GM18499 (cell line): ENCODE data around the gene RNF32.

Source experiments
- ATAC-seq: cut with Tn5 transposase; IDR thresholded peaks from one replicate; pipeline ENCODE4 v1.9.1; 2021; ENCODE audit warnings: moderate number of reproducible peaks; ENCODE audit not compliant: insufficient read depth, unreplicated experiment

RNF32 gene

DNA sequence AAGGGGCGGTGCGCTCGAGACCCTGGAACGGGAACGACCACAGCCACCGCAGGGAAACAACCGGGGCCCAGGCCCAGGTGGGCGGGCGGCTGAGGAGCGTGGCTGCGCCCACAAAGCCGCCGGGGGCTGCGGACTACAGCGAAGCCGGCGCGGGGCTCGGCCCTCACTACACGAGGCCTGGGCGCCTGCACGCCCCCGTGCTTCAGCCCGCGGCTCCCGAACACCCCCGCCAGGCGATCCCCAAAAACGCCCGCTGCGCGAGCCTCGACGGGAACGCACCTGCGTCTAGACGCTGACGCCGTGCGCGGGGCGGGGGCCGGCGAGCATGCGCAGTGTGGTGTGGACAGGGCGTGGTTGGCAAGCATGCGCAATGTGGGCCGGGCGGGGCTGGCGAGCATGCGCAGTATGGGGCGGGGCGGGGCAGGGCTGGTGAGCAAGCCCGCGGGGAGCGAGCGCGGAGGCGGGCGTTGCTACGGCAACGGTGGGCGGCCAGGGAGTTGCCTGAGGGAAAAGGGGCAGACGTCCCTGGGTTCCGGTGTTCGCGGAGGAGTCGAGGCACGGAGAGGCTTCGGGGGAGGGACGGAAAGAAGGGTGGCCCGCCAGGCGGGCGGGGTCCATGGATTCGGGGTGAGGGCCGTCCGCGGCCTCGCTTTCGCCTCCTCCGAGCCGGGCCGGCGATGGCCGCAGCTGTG, at the start of gene RNF32:
TSS of gene RNF32 (plus strand) at position 518 of the 692 bp plus-strand sequence. CDS start 3,104 bp downstream, outside the sequence.
- peak; percentile 56 for ATAC-seq

DNA sequence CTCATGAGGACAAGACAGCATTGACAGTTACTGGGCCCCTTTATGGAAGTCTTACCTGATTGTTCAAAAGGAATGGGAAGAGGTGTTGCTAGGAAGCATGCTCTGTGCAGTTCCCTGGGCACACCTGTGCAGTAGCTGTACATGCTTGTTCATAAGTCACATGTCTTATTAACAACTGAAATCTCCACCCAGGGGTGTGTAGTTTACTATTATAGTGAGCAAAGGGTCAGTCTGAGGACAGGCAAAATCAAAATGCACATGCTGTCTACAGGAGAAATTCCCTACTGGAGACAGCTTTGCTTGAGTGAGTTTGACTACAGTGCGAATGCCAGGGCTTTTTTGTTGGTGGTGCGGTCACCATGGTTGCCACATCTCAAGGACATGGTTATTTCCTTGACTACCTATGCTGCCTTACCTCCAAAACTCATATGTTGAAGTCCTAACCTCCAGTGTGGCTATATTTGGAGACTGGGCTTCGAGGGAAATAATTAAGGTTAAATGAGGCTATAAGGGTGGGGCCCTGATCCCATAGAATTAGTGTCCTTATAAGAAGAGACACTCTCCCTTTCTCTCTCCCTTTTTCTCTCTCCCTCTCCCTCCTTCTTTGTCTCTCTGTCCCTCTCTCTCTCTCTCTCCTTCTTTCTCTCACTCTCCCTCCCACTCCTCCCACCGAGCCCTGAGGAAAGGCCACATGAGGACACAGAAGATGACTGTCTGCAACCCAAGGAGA, 48.3 kb upstream of the RNF32 start:
- no peak for ATAC-seq

DNA sequence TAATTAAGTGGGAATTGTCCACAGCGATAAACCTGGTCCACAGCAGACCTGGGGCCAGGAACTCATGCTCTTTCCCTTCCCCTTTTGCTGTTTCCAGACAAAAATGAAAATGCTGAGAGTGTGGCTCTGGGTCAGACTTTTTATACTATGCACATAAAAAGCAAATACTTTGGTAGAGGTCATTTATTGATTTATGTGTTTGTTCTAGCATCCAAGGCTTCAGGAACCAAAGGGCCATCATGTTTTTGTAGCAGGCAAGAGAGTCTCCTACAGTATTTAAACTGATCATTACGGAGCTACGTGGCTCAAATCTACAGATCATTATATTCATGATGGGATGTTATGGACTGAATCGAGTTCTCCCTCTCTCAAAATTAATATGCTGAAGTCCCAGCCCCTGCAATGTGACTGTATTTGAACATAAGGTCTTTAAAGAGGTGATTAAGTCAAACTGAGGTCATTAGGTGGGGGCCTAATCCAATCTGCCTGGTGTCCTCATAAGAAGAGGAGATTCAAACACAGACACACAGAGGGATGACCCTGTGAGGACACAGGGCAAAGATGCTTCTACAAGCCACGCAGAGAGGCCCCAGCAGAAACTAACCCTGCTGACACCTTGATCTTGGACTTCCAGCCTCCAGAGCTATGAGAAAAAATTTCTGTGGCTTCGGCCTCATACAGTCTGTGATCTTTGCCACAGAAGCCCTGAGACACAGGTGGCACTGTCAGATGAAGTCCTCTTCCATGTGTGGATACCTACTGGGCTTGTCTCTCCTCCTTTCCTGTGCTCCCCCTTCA, 46.1 kb upstream of the RNF32 start:
- no peak for ATAC-seq

DNA sequence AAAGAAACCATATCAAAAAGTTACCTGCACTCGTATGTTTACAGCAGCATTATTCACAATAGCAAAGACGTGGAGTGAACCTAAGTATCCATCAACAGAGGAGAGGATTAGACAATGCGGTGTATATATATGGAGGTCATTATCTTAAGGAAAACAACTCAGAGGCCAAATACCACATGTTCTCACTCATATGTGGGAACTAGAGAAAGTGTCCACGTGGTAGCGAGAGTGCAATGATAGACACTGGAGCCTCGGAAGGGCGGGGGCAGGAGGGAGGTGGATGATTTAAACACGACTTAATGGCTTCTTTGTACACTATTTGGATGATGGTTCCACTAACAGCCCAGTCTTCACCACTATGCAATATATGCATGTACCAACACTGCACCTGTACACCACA, 40.1 kb upstream of the RNF32 start:
- no peak for ATAC-seq

DNA sequence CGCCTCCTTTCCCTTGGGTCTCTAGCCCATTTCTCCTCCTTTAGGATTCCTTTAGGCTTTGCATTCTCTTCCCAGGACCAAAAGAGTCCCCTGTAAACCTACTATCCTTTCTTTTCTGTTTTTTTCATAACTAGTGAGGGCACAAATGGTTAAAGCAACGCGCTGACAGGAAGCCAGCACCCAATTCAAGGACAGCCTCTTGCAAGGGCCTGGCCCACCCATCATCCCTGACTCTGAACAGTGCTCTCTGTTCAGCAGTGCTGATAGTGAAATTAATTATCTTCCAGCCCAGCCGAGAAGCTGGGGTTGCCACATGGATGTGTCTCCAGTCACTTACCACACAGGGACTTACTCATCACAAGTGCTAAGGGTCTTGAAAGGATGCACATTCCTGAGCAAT, 38.3 kb upstream of the RNF32 start:
- ATAC-seq, result no peak

DNA sequence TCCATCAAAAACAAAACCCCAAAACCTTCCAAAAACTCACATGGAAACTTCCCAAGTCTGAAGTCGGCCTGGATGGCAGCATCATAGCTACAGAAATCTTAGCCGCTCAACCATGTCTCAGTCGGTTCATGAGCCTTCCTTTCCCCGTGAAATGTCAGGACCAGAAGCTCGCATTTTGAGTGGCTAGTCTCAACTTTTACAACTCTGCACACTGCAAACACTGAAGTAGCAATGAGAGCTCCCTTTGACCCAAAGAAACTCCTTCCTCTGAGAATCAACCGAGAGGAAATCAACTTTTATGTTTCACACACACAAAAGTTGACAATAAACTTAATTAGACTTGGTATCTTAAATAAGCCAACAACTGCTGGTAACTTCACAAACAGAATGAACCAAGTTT, 37.6 kb upstream of the RNF32 start:
- ATAC-seq, result no peak

DNA sequence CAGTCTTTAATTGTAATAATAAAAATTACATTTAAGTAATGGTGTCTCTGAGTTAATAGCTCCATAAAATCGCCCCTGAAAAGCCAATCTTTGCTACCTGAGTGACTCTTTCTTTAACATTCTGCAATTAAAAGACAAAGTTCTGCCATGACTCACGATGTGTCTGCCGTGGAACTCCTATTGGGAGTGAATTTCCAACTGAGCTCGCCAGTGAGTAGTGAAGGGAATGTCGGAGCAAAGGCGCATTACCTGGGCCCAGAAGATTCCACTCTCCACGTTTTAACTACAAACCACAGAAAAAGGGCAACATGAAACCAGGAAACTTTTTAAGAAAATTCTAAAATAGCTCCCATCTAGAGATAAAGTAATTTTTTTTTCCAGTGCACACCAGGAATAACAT, 36.9 kb upstream of the RNF32 start:
- no peak for ATAC-seq

DNA sequence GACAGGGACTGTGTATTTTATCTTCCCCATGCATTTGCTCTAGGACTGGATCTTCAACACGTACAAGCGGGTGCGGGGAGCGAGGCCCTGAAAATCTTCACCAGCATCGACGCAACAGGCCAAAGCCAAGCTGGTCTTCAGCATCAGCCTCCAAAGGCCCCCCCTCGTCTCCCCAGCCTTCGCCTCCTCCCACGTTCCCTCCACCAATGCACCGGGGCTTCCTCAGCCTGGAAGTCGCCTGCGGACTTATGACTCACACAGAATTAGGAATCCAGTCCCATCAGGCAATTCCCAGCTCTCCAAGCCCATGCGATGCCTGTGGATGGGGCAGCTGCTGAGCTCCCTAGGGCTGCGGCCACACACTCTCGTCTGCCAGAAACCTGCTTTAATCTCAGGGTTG, 36.3 kb upstream of the RNF32 start:
- ATAC-seq, result no peak

DNA sequence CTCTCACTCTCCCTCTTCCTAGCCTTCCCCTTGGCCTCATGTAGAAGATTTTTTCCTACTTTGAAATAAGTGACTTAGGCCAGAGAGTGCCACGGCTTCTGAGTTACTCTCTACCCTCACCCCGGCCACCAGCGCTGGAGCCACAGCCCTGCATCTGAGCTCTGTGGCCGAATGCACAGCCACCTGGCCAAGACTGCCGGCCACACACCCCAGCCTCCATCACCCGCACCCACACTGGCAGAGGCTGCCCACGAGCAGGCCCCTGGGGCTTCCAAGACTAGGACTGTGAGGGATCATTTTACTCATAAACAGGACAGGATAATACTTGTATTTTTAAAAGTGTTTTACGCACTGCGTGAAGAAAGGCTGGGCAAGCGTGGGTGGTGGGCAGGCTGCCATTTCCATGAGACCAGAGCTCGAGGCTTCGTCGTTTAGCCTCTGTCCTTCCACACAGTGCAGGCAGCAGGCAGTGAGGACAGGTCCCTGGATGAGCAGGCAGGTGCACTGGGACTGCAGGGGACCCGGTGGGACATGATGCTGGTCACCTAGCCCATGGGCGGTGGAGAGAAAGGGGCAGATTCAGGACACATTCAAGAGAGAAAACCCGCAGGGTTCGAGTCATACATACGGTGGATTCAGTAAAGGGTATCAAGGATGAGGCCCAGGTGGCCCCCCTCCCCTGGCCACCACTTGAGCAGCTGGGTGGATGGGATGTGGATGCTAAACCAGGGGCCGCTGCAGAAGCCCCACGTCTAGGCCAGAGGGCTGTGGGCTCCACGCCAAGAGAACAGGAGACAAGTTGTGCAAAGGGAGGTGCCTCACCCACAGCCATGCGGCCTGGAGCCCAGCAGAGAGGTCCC, 35.5 kb upstream of the RNF32 start:
- no peak for ATAC-seq

DNA sequence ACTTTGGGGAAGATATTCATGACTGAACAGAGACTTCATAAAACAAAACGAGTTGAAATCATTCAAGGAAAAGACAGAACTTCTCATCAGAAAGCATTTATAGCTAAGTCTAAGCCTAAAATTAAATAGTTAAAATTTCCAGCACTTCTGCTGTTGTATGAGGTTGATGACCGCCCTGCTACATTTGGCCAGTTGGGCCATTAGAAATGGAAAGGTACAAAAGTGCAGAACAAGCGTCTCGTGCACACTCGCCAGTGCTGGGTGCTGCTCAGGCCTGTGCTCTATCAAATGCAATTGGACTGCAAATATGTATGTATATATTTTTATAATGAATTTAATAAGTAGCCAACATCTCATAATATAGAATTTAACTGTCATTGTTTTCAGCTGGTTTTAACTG, 34.4 kb upstream of the RNF32 start:
- ATAC-seq, result no peak

DNA sequence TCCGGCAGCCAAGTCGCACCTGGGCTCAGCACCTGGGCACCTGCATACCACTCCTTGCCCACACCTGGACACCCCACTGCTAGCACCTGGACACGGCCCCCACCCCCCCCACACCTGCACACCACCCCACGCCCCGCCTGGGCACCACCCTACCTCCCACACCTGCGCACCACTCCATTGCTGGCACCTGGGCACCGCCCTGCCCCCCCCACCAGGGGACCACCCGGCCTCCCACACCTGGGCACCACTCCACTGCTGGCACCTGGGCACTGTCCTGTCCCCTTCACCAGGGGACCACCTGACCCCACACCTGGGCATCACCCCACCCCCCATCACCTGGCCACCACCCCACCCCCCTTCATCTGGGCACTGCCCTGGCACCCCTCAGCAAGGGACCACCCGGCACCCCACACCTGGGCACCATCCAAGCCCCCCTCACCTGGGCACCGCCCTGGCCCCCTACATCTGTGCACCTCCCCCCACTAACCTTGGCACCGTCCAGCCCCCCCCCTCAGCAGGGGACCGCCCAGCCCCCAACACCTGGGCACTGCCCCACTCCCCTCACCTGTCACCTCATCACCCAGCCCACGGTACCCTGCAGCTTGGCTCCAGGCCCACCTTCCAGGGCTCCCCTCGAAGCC, 33.8 kb upstream of the RNF32 start:
- no peak for ATAC-seq

DNA sequence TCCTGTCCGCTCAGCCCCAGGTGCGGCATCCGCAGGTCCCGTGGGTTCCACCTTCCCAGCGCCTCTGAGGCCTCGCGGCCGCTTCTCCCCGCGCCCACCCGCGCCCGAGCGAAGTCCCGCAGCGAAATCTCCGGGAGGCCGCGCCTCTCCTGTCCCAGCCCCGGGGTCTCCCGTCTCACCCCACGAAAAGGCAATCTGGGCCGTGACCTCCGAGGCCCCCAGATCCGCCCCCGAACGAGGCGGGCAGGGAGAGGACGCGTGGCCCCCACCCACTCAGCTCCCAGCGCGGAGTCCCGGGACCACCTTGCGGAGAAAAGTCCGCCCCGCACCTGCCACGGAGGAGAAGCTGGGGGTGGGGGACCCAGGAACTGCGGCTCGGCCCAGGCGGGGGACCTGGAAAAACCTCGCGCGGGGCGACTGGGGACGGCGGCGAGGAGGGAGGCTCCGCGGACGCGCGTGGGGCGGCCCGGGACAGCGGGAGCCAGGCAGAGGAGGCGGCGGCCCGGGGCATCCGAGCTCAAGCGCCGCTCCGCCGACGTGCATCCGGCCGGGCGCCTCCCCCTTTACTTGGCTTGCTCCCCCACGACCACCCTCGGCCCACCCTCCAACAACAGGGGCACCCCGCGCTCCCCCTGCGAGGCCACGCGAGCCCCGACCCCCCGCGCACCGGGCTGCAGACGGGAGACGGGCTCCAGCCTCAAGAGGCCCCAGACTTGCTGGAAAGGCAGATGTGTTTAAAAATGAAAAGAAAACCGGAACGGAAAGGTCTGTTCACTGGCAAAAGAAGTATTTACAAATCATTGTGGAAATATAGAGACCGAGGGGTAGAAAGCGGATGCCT, 33.0 kb upstream of the RNF32 start:
- ATAC-seq, result no peak

DNA sequence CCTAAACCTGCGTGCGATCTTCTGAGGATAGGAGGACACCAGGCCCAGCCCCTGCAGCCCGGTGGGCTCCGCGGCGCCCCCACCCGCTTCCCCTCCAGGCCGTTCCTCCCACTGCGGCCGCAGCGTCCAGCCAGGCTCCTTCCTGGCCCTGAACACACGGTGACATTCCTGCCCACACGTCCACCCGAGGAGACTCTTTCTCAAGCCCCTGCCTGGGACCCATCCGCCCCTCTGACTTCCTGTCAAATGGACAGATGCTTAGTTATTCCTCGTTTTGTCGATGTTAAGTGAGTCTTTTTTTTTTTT, 32.4 kb upstream of the RNF32 start:
- no peak for ATAC-seq

DNA sequence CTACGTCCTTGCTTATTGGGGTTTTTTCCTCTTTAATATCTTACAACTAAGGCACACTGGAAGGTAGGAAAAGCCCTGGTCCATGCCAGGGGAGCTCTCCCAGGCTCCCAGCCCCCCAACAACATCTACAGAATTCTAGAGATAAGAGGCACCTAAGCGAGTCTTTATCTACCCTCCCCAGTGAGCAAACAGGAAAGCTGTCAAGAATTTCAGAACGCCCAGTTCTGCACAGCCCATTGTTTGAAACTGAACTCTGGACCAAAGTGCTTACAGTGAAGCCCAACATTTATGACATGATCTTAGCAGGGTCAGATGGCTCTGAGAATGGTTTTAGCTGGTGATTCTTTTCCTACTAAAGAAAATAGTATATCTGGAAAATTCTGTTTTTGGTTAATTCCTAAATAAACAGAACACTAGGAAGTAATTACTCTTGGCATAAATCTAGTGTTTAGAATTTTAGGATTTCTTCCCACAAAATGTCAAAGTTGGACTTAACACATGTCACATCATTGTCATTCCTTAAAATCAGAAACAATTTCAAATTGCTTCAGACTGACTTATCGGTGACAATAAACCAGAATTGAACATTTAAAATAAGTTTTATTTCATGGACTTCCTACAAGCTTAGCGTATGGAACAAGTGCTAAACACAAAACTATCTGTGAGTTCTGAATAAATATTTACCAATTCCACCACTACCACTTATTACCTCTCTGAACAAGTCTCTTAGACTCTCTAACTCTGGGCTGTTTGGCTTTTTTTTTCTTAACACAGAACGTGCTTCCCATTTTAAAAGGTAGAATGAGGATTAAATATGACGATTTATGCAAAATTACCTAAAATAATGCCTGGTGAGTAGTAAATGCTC, 31.3 kb upstream of the RNF32 start:
- ATAC-seq, result no peak

DNA sequence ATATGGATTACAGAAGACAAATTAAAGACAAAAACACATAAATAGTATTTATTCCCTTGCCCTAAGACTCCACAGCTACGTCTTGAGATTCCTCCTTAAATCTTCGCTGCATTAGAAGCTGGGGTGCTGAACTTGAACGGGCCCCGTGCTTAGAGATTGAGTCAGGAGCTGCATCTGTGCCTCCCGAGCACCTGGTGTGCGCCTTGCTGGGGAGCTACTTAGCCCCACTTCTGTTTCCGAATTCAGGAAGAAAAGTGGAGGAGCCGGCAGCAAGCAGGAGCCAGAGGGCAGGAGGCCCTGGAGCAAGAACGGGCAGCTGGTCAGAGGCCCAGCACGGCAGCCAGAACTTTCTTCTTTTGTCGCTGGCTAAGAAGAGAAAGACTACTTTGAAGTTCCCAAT, 30.4 kb upstream of the RNF32 start:
- ATAC-seq, result no peak

DNA sequence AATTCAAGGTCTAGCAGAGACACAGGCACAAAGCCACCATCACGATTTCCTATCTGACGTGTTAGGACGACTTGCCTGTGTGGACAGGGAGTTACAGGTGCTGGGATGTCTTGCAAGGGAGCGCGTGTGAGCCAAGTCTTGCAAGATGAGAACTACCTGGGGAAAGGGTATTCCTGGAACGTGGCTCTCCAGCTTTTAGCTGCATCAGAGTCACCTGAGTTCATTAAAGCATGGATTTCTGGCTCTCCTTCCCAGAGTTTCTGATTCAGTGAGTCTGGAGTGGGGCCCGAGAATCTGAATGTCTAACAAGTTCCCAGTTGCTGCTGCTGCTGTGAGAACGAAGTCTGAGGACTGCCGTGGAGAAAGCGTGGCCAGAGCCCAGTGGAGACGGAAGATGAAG, 30.0 kb upstream of the RNF32 start:
- ATAC-seq, result no peak

DNA sequence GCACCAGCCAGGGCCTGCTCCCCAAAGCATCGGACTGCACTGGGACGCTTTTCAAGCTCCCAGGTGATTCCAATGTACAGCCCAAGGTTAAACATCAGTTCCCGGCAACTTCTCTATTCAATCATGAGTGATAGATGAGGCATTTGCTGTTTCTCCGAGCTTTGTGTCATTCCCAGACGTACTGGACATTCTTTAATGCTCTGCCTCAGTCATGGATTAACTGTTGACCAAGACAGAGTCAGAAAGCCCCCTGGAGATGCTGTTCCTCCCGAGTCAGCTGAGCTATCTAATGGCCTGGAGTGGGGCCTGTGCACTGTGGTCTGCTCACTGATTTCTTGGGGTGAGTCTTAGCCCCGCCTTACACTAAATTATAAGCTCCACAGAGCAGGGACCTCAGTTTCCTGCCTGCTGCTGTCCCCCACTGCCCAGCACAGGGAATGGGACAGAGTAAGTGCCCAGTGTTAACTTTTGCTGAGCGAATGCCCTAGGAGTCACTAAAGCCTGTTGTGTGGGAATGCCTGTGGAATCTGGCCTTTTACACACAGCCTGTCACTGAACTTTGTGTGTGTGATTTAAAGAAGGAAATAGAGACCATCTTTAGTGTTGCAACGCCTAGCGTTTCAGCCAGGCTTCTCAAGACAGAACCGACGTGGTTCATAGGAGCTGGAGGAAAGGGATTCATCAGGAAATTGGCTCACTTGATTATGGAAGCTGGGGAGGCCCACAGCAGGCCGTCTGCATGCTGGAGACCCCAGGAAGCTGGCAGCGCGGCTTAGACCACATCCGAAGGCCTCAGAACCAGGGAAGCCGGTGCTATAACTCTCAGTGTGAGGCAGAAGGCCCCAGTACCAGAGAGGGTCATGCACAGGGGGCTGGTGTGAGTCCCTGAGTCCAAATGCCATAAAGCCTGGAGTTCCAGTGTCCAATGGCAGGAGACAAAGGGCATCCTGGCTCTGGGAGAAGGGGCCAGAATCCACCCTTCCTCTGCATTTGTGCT, 29.3 kb upstream of the RNF32 start:
- no peak for ATAC-seq
